NCI-H460 (cell line): ENCODE data around the gene ATF5. TPM values are rescaled to one million over a fixed set of nuclear protein-coding genes. Genes with fewer than 3 reads are reported as not detected.

Experiments
- DNase-seq: peaks from one replicate; pipeline ENCODE4 v3.0.0-alpha.2; 2016; ENCODE audit warnings: low read depth; ENCODE audit errors: extremely low read depth
- polyA plus RNA-seq: library from polyadenylated mRNA; depleted of rRNA; stranded (reverse); fragments of >200 nt; gene quantifications from 2 replicates; pipeline ENCODE4 v1.2.3, GENCODE V29; 2014; cell fraction: nucleus; rRNA removed
- total RNA-seq: library from RNA; depleted of rRNA; stranded (reverse); fragments of >200 nt; shearing (Covaris generic); gene quantifications from 2 replicates; pipeline ENCODE4 v1.2.3, GENCODE V29; 2014; rRNA removed

Gene ATF5, protein sequence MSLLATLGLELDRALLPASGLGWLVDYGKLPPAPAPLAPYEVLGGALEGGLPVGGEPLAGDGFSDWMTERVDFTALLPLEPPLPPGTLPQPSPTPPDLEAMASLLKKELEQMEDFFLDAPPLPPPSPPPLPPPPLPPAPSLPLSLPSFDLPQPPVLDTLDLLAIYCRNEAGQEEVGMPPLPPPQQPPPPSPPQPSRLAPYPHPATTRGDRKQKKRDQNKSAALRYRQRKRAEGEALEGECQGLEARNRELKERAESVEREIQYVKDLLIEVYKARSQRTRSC
- 21.7 and 22.5 TPM in 2 replicates for total RNA-seq
- polyA plus RNA-seq, result 17.5 and 19.3 TPM in 2 replicates

DNA sequence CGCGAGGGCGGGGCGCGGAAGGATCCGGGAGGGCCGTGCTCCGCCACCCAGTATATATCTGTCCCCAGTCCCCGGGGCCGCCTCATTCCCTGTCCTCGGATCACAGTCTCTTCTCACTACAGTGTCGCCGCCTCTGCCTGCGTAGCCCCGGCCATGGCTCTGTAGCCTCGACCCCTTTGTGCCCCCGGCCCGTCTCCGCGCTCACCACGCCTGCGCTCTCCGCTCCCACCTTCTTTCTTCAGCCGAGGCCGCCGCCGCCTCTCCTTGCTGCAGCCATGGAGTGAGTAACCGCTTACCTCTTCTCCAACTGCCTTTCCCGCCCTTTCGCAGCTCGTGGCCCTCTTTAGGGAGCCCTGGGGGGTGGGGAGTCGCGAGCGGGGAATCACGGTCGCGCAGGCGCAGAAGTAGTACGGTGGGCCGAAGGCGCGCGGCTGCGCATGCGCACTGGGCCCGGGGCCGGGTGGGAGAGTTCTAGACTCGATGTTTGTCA is at the start of gene ATF5, which contains the start of gene NUP62:
ATF5 (plus strand) TSS at position 85 of the 490 bp plus-strand sequence. CDS start 1,646 bp downstream, outside the sequence.
NUP62 (minus strand) TSS at position 384 of the 490 bp plus-strand sequence. CDS start 19,697 bp downstream, outside the sequence.
- peak; percentile 60 for DNase-seq

DNA sequence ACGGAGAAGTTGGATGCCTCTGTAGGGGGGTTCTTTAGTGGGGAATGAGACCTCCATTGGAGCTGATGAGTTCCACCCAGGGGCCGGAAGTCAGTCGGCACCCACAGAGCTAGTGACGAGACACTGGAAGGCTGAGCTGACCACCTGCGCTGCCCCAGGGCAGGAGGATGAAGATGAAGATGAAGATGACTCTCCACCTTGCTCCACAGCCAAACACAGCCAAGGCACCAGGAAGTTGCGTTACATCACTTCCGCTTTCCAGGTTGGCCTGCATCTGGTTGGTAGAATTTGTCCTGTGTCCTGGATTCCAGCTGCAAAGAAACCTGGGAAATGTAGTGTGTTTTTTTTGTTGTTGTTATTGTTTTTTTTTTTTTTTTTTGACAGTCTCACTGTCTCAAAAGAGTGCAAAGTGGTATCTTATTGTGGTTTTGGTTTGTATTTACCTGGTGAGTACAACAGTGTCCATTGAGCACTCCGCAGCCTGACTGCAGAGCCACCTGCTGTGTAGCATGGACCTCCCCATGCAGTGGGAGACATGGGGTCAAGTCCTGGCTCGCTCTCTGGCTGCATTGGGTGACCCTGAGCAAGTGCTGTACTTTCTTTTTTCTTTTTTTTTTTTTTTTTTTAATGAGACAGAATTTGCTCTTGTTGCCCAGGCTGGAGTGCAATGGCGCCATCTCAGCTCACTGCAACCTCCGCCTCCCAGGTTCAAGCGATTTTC is 49.6 kb upstream of the ATF5 start:
- no peak for DNase-seq

DNA sequence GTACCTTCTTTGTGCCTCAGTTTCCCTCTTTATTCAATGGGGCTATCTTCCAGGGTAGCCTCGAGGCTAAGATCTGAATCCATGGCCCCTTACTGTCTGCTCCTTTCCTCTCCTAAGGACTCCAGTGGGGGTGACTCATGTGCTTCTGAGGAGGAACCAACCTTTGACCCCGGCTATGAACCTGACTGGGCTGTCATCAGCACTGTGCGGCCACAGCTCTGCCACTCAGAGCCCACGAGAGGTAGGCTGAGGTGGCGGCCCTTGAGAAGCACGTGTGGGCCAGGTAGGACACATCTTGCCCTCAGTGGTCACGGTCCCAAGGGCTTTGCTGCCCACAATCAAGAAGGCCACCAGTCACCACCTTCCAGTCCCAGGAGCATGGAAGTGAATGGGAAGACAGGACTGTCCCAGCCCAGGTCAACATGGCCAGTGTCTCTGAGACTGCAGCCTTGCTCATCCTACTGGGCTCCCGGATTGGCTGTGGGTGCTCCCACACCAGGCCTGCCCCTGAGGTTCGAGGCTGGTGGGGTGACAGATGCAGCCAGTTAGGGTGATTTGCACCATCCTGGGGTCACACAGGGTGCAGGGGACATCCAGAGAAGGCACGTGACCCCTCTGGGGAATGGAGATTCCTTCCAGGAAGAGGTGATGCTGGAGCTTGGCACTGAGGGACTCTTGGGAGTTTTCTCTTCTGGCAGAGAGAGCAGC is 48.7 kb upstream of the ATF5 start:
- DNase-seq, result no peak

DNA sequence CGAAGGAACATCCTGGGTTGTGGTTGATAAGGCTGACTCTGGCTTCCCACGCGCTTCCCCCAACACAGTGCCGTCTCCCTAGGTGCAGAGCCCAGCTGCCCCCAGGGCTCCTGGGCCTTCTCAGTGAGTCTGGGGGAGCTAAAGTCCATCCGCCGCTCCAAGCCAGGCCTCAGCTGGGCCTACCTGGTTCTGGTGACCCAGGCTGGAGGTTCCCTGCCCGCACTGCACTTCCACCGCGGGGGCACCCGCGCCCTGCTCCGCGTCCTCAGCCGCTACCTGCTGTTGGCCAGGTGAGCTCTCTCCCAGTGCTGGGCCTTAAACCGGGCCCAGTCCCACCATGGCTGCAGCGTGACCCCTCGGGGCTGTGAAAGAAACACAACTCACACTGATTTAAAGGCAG is 47.8 kb upstream of the ATF5 start:
- DNase-seq, result no peak

DNA sequence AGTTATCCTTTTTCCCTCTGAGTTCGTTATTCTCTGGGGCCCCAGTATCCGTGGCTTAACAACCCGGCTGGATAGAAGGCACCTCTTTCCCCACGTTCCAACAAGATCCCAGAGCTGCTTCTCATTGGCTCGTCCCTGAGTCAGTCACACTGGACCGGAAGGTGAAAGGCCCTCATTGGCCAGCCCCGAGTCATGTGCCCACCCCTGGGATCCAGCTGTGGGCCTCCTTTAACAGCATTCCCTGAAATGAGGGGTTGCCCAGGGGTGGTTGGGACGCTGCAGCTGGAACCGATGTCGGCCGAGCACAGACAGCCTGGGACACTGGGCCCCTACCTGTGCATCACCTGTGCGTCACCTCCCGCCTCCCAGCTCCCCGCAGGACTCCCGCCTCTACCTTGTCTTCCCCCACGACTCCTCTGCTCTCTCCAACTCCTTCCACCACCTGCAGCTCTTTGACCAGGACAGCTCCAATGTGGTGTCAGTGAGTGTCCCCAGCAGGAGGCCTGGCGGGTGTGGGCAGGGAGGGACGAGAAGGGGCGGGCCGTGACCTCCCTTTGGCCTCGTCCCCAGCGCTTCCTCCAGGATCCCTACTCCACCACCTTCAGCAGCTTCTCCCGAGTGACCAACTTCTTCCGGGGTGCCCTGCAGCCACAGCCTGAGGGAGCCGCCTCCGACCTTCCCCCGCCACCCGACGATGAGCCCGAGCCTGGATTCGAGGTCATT is 47.2 kb upstream of the ATF5 start:
- DNase-seq, result no peak

DNA sequence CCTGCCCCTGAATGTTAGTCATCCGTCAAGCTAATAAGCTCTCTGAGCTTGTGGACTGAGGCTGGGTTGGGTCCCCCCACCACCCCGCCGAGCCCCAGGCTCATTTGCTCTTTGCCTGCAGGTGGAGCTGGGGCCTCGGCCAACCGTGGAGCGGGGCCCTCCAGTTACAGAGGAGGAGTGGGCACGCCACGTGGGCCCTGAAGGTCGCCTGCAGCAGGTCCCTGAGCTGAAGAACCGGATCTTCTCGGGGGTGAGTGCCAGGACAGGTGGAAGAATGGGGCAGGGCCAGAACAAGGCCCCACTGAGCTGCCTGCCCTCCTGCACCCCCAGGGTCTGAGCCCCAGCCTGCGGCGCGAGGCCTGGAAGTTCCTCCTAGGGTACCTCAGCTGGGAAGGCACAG is 46.4 kb upstream of the ATF5 start:
- no peak for DNase-seq

DNA sequence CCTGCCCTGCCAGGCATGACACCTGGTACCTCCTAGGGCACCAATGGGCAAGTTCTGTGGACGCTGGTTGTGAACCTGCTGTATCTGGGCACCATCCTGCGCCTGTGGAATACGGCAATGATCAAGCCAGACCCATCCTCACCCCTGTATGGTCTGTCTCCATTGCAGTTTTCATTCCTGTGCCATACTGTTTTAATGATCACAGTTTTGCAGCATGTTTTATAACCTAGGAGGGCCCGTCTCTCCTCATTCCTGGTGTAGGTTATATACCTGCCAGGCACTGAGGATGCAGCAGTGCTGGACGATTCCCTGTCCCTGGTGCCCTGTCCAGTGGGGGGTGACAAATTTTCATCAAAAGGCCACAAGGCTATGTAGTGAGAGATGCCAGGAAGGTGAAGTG is 45.9 kb upstream of the ATF5 start:
- no peak for DNase-seq

DNA sequence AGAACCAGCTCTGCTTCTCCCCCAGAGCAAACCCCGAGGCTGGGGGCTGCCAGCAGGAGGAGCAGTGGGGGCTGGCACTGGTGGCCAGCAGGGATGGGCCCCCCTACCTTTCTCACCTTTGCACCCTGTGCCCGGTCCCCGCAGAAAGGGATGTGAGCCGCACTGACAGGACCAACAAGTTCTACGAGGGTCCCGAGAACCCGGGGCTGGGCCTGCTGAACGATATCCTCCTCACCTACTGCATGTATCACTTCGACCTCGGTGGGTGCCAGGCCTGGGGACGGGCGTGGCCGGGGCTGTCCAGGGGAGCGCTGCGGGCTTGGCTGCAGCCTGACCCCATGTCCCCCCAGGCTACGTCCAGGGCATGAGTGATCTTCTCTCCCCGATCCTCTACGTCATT is 44.9 kb upstream of the ATF5 start:
- DNase-seq, result no peak

DNA sequence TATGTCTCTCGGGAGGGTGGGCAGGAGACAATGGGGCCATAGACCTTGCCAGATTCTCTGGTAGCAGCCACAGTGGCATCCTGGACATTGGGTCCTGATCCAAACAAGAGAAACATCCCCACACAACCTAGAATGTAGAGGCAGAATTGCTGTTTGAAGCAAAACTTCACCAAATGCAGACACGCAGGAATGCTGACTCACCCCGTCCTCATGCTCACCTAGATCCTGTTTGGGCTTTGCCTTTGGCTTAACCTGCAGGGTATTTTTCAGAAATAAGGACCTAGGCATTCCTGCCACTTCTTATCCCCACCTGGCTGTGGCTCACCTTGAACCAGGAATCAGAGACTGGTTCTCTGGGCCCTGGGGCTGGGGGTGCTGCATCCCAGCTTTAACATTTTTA is 44.2 kb upstream of the ATF5 start:
- no peak for DNase-seq

DNA sequence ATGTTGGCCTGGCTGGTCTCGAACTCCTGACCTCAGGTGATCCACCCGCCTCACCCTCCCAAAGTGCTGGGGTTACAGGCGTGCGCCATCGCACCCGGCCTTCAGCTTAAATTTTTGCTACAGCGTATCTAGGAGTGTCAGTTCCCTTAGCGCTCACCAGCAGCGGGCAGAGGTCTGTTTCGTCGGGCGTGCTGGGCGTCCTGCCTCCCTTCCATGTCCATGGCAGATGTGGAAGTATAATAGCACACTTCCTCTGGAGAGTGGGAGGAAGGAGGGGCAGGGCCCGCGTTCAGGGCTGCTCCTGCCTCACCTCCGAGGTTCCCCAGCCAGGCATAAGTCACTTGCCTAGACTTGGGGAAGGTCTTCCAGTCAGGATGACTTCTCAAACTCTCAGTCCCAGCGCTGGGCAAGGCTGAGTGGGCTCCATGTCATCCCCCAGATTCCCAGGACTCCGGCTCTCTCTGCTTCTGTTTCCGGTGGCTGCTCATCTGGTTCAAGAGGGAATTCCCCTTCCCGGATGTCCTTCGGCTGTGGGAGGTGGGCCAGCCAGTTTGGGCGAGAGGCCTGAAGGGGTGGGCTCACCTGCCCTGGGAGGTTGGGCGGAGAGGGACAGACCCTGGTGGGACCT is 41.9 kb upstream of the ATF5 start:
- DNase-seq, result no peak

DNA sequence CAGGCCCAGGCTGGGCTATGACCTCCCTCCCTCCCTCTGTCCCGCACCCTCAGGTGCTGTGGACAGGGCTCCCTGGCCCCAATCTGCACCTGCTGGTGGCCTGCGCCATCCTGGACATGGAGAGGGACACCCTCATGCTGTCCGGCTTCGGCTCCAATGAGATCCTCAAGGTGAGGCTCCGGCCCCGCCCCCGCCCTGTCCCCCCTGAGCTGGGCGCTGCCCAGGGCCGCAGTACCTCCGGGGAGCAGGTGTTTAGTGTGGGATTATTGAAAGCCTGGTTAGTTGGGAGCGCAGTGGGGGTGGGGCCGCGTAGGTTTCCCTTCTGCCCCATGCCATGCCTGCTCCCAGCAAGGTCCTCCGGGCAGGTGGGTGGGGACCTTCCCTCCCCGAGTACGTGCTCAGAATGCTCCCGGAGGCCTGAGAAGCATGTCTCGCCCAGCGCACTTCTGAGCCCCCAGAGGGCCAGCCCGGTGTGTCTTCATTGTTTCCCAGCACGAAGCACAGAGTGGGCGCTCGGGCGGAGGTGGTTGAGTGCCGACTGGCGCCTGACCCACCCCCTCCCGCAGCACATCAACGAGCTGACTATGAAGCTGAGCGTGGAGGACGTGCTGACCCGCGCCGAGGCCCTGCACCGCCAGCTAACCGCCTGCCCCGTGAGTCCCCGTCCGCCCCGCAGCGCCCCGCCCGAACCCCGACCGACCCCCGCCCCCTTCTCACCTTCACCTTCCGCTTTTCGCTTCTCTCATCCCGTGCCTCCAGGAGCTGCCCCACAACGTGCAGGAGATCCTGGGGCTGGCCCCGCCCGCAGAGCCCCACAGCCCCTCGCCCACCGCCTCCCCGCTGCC is 41.1 kb upstream of the ATF5 start:
- DNase-seq, result no peak

DNA sequence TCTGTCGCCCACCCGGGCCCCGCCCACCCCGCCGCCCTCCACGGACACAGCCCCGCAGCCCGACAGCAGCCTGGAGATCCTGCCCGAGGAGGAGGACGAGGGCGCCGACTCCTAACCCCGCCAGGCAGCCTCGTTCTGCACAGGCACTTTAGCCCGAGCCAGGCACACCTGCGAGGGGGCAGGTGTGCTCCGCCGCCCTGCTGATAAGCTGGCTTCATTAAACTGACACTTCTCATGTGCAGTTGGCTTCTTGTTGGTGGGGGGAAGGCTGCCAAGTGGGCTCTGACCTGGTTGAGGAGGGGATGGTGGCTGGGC is 40.5 kb upstream of the ATF5 start:
- no peak for DNase-seq

DNA sequence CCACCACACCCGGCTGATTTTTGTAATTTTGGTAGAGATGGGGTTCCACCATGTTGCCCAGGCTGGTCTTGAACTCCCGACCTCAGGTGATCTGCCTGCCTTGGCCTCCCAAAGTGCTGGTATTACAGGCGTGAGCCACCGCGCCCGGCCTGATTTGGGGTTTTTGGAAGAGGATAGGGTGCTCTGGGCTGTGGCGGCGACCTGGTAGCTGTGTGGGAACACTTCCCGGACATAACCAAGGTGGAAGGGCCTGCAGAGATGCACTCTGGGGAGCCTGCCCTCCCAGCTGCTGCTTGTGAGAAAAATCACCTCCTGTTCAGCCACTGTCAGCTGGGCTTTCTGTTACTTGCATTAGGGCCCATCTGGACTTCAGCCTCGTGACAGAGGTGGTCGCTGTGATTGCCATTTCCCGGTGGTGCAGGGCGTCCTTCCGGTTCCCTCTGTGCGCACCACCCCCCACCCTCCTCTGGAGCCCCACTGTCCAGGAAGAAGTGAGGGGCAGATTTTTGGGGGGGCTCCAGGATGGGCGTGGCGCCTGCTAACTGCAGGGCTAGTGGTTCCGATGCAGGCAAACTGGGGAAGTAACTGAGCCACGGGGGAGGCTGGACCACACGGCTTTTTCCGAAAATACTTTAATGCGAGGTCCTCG is 39.8 kb upstream of the ATF5 start:
- DNase-seq, result no peak

DNA sequence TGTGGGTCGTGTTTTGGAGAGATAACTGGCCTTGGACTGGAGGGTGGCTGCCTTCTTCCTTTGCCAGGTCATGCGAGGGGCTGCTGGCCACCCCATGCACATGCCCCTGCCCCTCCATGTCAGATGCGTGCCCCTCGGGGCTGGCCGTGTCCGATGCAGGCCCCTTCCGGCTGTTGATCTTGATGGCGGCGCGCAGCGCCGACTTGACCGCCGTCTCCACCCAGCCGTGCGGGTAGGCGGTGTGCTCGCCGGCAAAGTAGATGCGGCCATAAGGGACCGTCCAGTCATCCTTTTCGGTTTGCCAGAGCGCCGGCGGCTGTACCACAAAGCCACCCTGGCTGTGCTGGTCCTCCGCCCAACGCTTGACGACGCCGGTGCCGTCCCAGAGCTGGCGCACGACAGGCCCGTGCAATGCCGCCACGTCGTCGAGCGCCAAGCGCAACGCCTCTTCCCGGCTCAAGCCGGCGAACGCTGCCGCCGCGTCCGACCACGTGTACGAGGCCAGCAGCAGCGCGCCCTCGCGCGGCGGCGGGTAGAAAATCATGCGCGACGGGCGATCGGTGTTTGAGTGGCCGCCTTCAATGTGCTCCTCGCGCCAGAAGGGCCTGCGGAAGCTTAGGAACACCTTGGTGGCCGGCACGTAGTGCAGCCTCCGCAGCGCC is 39.2 kb upstream of the ATF5 start:
- peak; percentile 53 for DNase-seq

DNA sequence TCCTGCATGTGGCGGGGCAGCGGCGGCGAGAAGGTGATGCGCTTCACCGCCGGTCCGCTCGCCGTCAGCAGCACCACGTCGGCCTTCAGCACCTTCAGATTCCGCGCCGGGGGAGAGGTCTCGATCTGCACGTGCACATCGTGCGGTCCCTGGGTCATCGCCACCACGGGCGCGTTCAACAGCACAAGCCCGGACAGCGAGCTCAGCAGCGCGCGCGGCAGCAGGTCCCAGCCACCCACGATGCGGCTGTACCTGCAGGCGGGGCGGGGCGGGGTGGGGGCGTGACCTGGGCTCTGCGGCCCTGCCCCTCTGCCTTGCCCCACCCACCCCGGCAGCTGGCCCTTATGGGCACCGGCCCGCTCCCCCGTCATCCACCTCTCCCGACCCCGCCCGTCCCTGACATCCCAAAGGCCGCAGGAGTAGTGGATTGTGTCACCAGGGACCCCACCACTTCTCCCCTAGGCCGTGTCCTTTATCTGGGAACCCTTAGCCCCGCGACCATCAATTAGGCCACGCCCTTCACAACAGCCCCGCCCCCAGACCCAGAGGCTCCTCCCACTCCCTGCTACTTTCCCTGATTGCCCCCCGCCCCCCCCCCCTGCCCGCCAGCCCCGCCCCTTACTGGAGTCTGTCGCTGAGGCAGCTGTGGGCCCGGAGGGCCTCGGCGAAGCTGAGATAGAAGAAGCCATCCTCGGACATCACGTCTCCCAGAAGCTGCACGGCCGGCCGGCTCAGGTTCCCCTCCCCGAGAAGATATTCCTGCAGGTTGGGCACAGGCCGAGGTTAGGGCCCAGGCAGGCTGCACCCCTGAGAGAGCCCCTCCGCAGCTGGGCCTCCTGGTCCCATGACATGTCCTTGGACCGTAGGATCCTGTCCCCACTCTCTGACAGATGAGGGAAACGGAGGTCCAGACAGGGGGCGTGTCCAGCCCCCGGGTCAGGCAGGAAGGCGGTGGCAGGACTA is 38.4 kb upstream of the ATF5 start:
- DNase-seq, result no peak

DNA sequence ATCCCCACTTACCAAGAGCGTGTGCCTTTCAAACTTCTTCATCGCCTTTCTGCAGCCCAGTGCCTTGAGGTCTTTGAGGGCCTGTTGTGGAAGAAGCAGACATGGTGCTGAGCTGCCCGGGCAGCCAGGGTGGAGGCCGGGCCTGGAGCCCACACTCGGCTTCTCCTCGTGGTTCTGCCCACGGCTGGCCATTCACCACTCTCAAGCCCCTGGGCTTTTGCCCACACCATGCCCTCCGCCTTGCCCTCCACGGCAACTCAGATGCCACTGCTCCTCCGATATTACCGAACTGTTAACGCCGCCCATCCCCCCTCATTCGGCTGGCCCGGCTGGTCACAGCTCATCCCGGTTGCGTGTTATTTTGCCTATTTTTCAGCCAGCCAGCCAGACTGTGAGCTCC is 37.6 kb upstream of the ATF5 start:
- no peak for DNase-seq

DNA sequence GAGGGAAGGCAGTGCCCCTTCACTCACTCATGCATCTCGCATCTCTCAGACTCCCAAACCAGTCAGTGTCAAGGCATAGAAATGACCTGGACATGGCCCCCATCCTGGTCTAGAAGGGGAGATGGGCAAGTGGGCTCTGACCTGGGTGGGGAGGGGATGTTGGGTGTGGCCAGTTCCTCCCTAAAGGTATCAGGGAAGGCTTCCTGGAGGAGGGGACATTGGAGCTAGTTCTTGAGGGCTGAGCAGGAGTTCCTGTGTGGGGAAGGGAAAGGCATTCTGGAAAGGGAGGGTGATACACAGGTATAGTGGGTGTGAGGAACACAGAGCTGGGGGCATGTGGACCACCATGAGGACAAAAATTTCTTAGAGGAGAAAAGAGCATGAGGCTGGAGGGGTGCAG is 36.3 kb upstream of the ATF5 start:
- no peak for DNase-seq
